ENCODE measurements around the gene MCEE.

DNA sequence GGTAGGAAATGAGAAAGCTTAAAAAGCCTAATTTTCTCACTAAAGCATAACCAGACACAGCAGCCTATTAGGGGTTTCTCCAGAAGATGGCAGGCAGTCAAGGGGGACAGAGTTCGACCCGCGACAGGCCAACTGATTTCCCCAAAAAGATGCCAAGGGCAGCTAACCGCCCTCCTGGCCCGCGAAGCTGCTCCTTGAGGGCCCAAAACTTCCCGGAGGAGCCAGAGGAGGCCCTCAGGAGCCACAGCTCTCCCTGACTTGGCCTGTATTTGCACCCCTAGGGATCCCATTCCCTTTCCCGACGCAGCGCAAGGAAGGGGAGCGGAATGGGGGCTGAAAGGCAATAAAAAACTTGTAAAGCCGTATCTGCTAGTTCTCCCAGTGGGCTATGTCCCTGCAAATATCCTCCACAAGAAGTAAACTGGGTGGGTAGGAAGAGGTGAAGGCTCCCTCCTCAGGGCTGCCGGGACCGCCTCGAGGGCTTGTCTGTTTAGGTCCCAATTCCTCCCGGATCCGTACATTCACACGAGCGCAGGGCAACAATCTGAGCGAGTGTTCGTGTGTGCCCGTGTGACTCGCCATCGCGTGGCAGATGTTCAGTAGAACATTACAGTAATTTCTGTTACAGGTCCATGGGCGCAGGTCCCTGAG is 62.3 kb downstream of the MCEE start:
- no peak for TF ChIP-seq EP300 (conservative IDR thresholded peaks at IDR 0.05; ENCODE audit: poor library complexity, severe bottlenecking)
- TF ChIP-seq TAF1 (IDR thresholded peaks at IDR 0.05; ENCODE audit: low read depth) = no peak
- no peak for TF ChIP-seq RAD21 (conservative IDR thresholded peaks at IDR 0.05)
- TF ChIP-seq CTCF (IDR thresholded peaks at IDR 0.05; ENCODE audit: poor library complexity, severe bottlenecking) = peak; percentile 38
- no peak for TF ChIP-seq EZH2 (IDR thresholded peaks at IDR 0.05; ENCODE audit: borderline replicate concordance, insufficient read depth, low read length, poor library complexity, severe bottlenecking)
- no peak for TF ChIP-seq POLR2AphosphoS5 (IDR thresholded peaks at IDR 0.05)
- peak; percentile 51 for TF ChIP-seq SMC3 (conservative IDR thresholded peaks at IDR 0.05; ENCODE audit: poor library complexity)
- TF ChIP-seq, protein P1, sequence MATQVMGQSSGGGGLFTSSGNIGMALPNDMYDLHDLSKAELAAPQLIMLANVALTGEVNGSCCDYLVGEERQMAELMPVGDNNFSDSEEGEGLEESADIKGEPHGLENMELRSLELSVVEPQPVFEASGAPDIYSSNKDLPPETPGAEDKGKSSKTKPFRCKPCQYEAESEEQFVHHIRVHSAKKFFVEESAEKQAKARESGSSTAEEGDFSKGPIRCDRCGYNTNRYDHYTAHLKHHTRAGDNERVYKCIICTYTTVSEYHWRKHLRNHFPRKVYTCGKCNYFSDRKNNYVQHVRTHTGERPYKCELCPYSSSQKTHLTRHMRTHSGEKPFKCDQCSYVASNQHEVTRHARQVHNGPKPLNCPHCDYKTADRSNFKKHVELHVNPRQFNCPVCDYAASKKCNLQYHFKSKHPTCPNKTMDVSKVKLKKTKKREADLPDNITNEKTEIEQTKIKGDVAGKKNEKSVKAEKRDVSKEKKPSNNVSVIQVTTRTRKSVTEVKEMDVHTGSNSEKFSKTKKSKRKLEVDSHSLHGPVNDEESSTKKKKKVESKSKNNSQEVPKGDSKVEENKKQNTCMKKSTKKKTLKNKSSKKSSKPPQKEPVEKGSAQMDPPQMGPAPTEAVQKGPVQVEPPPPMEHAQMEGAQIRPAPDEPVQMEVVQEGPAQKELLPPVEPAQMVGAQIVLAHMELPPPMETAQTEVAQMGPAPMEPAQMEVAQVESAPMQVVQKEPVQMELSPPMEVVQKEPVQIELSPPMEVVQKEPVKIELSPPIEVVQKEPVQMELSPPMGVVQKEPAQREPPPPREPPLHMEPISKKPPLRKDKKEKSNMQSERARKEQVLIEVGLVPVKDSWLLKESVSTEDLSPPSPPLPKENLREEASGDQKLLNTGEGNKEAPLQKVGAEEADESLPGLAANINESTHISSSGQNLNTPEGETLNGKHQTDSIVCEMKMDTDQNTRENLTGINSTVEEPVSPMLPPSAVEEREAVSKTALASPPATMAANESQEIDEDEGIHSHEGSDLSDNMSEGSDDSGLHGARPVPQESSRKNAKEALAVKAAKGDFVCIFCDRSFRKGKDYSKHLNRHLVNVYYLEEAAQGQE (IDR thresholded peaks at IDR 0.05; ENCODE audit: borderline replicate concordance) = peak; percentile 14

All from neural cell (in vitro differentiated cells).